GM19372 (cell line): ENCODE results near the gene PSMD2.
"Not testable (repeated sequence)": the region's sequence is repeated elsewhere in the genome, so short reads cannot be mapped to it uniquely, and the experiment has no call there.

ENCODE experiments used
- ATAC-seq: cut with Tn5 transposase; IDR thresholded peaks from one replicate; pipeline ENCODE4 v1.9.1; 2021; ENCODE audit warnings: mild to moderate bottlenecking, low read depth, moderate library complexity; ENCODE audit not compliant: unreplicated experiment

PSMD2 gene

GRCh38 chr3:184298759-184299487, at the start of gene PSMD2:
TSS of gene PSMD2 (plus strand) at chr3:184299241. CDS start at chr3:184299267, 26 bp downstream.
- peak; percentile 92 for ATAC-seq

GRCh38 chr3:184249412-184250166, 49.5 kb upstream of the PSMD2 start, which contains the start of gene EEF1AKMT4:
TSS of gene EEF1AKMT4 (plus strand) at chr3:184249672. CDS start at chr3:184249695, 23 bp downstream.
- ATAC-seq: peak; percentile 88

GRCh38 chr3:184250167-184250828, 48.7 kb upstream of the PSMD2 start:
- peak; percentile 57 for ATAC-seq

GRCh38 chr3:184255291-184256039, 43.6 kb upstream of the PSMD2 start:
- no peak for ATAC-seq

DNA sequence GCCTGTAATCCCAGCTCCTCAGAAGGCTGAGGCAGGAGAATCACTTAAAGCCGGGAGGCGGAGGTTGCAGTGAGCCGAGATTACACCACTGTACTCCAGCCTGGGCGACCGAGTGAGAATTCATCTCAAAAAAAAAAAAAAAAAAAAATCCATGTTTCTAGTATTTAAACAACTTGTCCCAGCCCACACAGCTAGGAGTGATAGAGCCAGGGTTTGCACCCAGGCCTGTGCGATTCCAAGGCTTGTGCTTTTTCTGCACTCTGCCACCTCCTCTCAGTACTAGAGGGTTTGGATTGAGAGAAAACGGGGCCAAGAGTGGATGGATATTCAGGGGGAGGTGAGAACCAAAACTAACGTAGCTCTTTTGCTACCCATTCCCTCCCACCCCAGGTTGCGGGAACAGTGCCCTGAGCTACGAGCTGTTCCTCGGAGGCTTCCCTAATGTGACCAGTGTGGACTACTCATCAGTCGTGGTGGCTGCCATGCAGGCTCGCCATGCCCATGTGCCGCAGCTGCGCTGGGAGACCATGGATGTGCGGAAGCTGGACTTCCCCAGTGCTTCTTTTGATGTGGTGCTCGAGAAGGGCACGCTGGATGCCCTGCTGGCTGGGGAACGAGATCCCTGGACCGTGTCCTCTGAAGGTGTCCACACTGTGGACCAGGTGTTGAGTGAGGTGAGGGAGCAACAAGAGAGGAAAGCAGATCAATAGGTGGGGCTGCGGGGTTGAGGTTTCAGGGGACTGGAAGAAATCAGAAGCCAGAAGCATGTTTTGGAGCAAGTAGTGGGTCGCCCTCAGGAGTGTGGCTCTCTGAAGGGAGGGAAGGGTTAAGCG, 41.7 kb upstream of the PSMD2 start:
- ATAC-seq: no peak

- ATAC-seq: no peak
Observed at GRCh38 chr3:184258926-184259325, 40.1 kb upstream of the PSMD2 start.

DNA sequence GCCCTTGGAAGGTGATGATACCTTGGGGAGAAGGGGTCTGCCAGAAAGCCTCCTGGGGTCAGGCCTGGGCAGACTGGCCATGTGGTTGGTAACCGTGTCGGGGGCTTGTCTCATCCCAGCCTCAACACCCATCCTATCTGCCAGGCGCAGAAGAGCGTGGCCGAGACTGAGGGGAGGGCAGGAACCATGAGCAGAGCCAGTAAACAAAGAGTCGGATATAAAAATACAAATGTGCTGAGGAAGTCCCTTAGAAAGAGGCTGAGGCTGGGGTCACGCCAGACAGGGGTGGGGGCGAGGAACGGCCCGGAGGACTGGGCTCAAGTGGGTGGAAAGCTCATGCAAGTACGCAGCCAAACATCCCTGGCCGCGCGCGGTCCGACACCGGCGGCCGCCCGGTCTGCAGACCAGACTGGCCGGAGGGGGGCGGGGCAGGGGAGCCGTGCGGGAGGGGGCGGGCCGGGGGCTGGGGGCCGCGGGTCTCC, 39.6 kb upstream of the PSMD2 start:
- ATAC-seq: no peak

- no peak for ATAC-seq
Observed at GRCh38 chr3:184259878-184260723, 38.9 kb upstream of the PSMD2 start.

- ATAC-seq: no peak
Observed at GRCh38 chr3:184260724-184261269, 38.2 kb upstream of the PSMD2 start.

- ATAC-seq: no peak
Observed at GRCh38 chr3:184261270-184261853, 37.7 kb upstream of the PSMD2 start, which contains the start of gene CAMK2N2. TSS of gene CAMK2N2 (minus strand) at chr3:184261553. CDS start at chr3:184261285, 268 bp downstream.

GRCh38 chr3:184261854-184262763, 36.9 kb upstream of the PSMD2 start:
- no peak for ATAC-seq

GRCh38 chr3:184262764-184263179, 36.3 kb upstream of the PSMD2 start:
- no peak for ATAC-seq

- ATAC-seq: not testable (repeated sequence)
Observed at GRCh38 chr3:184267249-184267648, 31.8 kb upstream of the PSMD2 start.

- no peak for ATAC-seq
Observed at GRCh38 chr3:184272269-184272668, 26.8 kb upstream of the PSMD2 start.

DNA sequence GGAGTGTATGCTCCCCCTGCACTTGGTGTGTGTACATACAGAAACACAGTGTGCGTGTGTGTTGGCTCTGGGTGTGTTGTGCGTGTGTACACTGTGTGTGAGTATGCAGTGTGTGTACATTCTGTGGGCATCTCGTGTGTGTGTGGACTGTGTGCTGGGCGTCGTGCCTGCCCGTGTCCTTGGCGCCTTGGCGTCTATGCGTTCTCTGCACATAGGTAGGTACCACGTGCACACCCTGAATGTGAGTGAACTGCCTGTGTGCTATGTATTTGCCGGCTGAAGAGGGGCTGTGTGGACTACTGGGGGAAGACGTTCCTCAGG, 23.7 kb upstream of the PSMD2 start:
- ATAC-seq: no peak

DNA sequence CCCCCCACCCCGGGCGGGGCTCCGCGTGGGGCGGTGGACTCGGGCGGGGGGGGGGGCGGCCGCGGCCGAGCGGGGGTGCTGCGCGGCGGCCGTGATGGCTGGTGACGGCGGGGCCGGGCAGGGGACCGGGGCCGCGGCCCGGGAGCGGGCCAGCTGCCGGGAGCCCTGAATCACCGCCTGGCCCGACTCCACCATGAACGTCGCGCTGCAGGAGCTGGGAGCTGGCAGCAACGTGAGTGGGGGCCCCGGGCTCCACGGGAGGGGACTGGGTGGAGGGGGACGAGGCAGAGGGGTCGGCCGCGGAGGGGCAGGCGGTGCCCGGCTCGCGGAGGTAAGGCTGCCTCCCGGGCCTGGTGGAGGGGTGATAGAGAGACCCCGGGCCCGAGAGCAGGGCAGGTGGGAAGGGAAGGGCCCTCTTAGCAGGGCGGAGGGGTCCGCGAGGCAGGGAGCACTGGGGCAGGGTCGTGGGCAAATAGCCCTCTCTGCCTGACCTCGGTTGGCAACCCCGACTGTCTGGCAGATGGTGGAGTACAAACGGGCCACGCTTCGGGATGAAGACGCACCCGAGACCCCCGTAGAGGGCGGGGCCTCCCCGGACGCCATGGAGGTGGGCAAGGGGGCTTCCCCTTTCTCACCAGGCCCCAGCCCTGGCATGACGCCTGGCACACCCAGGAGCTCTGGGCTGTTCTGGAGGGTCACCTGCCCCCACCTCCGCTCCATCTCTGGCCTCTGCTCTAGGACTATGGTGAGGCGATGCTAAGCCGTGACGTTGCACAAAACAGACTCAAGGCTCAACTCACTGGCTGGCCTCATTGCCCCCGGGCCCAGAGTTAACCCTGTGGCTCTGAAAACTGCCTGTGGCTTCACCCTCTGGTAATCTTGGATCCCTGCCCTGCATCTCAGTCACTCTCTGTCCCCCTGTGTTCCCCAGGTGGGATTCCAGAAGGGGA, 22.8 kb upstream of the PSMD2 start, which contains the start of gene ECE2:
ECE2 (plus strand) TSS at position 62 of the 950 bp plus-strand sequence; CDS start at position 194, 132 bp downstream.
- ATAC-seq: no peak
